ENCODE results near the gene LNPEP. TPM values are rescaled to one million over a fixed set of nuclear protein-coding genes. Genes with fewer than 3 reads are reported as not detected.

LNPEP gene
- total RNA-seq, 2 donors from 2014 or later = 72.4 to 80.7 TPM

- DNase-seq (no peak), ATAC-seq (no peak)
- peak overlapping the region; percentile 98 for H3K27ac Mint-ChIP-seq
- H3K4me3 Mint-ChIP-seq = peak overlapping the region; percentile 96
- H3K27me3 Mint-ChIP-seq = no peaks in the 10 kb centered on the region
- H3K9me3 ChIP-seq (ENCODE audit: control insufficient read depth, low read length, poor library complexity, severe bottlenecking) = no peaks in the 10 kb centered on the region
- no peaks in the 10 kb centered on the region for H3K36me3 Mint-ChIP-seq (ENCODE audit: low read depth)
- H3K4me1 Mint-ChIP-seq = peaks cover 55% of the 10 kb centered on the region
These were observed 1.8 kb upstream of the LNPEP start for GRCh38 chr5:96933764-96934707.

- no peaks in the 10 kb centered on the region for H3K9me3 ChIP-seq (ENCODE audit: control insufficient read depth, low read length, poor library complexity, severe bottlenecking)
- Mint-ChIP-seq H3K4me1 (peaks cover 54% of the 10 kb centered on the region), H3K36me3 (ENCODE audit: low read depth) (no peaks in the 10 kb centered on the region), H3K27ac (peak overlapping the region; percentile 98), H3K27me3 (no peaks in the 10 kb centered on the region), H3K4me3 (peak overlapping the region; percentile 96)
- peak; percentile 87 to 93 (median 93) for DNase-seq
- peak; percentile 75 for ATAC-seq
These were observed 947 bp upstream of the LNPEP start for GRCh38 chr5:96934708-96935558.

- ATAC-seq (no peak), DNase-seq (peak; percentile 24 to 31 (median 31))
- Mint-ChIP-seq H3K27me3 (no peaks in the 10 kb centered on the region), H3K27ac (peak overlapping the region; percentile 98), H3K4me3 (peak overlapping the region; percentile 96), H3K36me3 (ENCODE audit: low read depth) (peaks cover 2% of the 10 kb centered on the region), H3K4me1 (peaks cover 57% of the 10 kb centered on the region)
- no peaks in the 10 kb centered on the region for H3K9me3 ChIP-seq (ENCODE audit: control insufficient read depth, low read length, poor library complexity, severe bottlenecking)
These were observed 796 bp downstream of the LNPEP start for GRCh38 chr5:96936431-96937320.

- peaks cover 4% of the 10 kb centered on the region for H3K36me3 Mint-ChIP-seq (ENCODE audit: low read depth)
- H3K4me3 Mint-ChIP-seq = peak overlapping the region; percentile 31
- H3K9me3 ChIP-seq (ENCODE audit: control insufficient read depth, low read length, poor library complexity, severe bottlenecking) = no peaks in the 10 kb centered on the region
- peak overlapping the region; percentile 27 for H3K27ac Mint-ChIP-seq
- H3K4me1 Mint-ChIP-seq = peaks cover 53% of the 10 kb centered on the region
- H3K27me3 Mint-ChIP-seq = no peaks in the 10 kb centered on the region
- ATAC-seq (no peak), DNase-seq (no peak)
These were observed 4.7 kb downstream of the LNPEP start for GRCh38 chr5:96940586-96940985.

GRCh38 chr5:96941140-96941539 lies 5.3 kb downstream of the LNPEP start:
- H3K4me3 Mint-ChIP-seq = peak overlapping the region; percentile 50
- H3K27ac Mint-ChIP-seq = peak overlapping the region; percentile 27
- no peaks in the 10 kb centered on the region for H3K27me3 Mint-ChIP-seq
- ATAC-seq (no peak), DNase-seq (no peak)
- peaks cover 5% of the 10 kb centered on the region for H3K36me3 Mint-ChIP-seq (ENCODE audit: low read depth)
- H3K4me1 Mint-ChIP-seq = peaks cover 58% of the 10 kb centered on the region
- no peaks in the 10 kb centered on the region for H3K9me3 ChIP-seq (ENCODE audit: control insufficient read depth, low read length, poor library complexity, severe bottlenecking)

GRCh38 chr5:96942078-96942477 lies 6.2 kb downstream of the LNPEP start:
- H3K27me3 Mint-ChIP-seq = no peaks in the 10 kb centered on the region
- H3K9me3 ChIP-seq (ENCODE audit: control insufficient read depth, low read length, poor library complexity, severe bottlenecking) = no peaks in the 10 kb centered on the region
- H3K36me3 Mint-ChIP-seq (ENCODE audit: low read depth) = peaks cover 5% of the 10 kb centered on the region
- H3K4me3 Mint-ChIP-seq = no peak overlapping the region
- peak overlapping the region; percentile 27 for H3K27ac Mint-ChIP-seq
- no peak for DNase-seq
- H3K4me1 Mint-ChIP-seq = peaks cover 58% of the 10 kb centered on the region
- ATAC-seq = no peak

- Mint-ChIP-seq H3K36me3 (ENCODE audit: low read depth) (peaks cover 5% of the 10 kb centered on the region), H3K27ac (peak overlapping the region; percentile 65), H3K27me3 (no peaks in the 10 kb centered on the region), H3K4me1 (peaks cover 57% of the 10 kb centered on the region), H3K4me3 (no peak overlapping the region)
- H3K9me3 ChIP-seq (ENCODE audit: control insufficient read depth, low read length, poor library complexity, severe bottlenecking) = no peaks in the 10 kb centered on the region
- no peak for ATAC-seq
- DNase-seq = no peak
These were observed 7.0 kb downstream of the LNPEP start for GRCh38 chr5:96942911-96943310.

GRCh38 chr5:96943799-96944198 lies 7.9 kb downstream of the LNPEP start:
- peaks cover 48% of the 10 kb centered on the region for H3K4me1 Mint-ChIP-seq
- no peaks in the 10 kb centered on the region for H3K27me3 Mint-ChIP-seq
- no peak overlapping the region for H3K4me3 Mint-ChIP-seq
- peak overlapping the region; percentile 65 for H3K27ac Mint-ChIP-seq
- H3K9me3 ChIP-seq (ENCODE audit: control insufficient read depth, low read length, poor library complexity, severe bottlenecking) = no peaks in the 10 kb centered on the region
- DNase-seq = no peak
- ATAC-seq = no peak
- peaks cover 5% of the 10 kb centered on the region for H3K36me3 Mint-ChIP-seq (ENCODE audit: low read depth)

- DNase-seq = no peak
- no peak for ATAC-seq
- H3K9me3 ChIP-seq (ENCODE audit: control insufficient read depth, low read length, poor library complexity, severe bottlenecking) = no peaks in the 10 kb centered on the region
- no peak overlapping the region for H3K4me3 Mint-ChIP-seq
- peaks cover 52% of the 10 kb centered on the region for H3K4me1 Mint-ChIP-seq
- no peaks in the 10 kb centered on the region for H3K27me3 Mint-ChIP-seq
- peak overlapping the region; percentile 77 for H3K27ac Mint-ChIP-seq
- peaks cover 5% of the 10 kb centered on the region for H3K36me3 Mint-ChIP-seq (ENCODE audit: low read depth)
These were observed 9.4 kb downstream of the LNPEP start for GRCh38 chr5:96945144-96945897.

GRCh38 chr5:96946381-96946780 lies 10.5 kb downstream of the LNPEP start:
- peak overlapping the region; percentile 77 for H3K27ac Mint-ChIP-seq
- H3K4me1 Mint-ChIP-seq = peaks cover 43% of the 10 kb centered on the region
- peaks cover 5% of the 10 kb centered on the region for H3K36me3 Mint-ChIP-seq (ENCODE audit: low read depth)
- peak overlapping the region; percentile 12 for H3K4me3 Mint-ChIP-seq
- DNase-seq (no peak), ATAC-seq (no peak)
- no peaks in the 10 kb centered on the region for H3K9me3 ChIP-seq (ENCODE audit: control insufficient read depth, low read length, poor library complexity, severe bottlenecking)
- H3K27me3 Mint-ChIP-seq = no peaks in the 10 kb centered on the region

- H3K9me3 ChIP-seq (ENCODE audit: control insufficient read depth, low read length, poor library complexity, severe bottlenecking) = no peaks in the 10 kb centered on the region
- H3K4me1 Mint-ChIP-seq = peaks cover 45% of the 10 kb centered on the region
- no peak for DNase-seq
- H3K36me3 Mint-ChIP-seq (ENCODE audit: low read depth) = no peaks in the 10 kb centered on the region
- H3K4me3 Mint-ChIP-seq = no peak overlapping the region
- no peaks in the 10 kb centered on the region for H3K27me3 Mint-ChIP-seq
- ATAC-seq = no peak
- peak overlapping the region; percentile 95 for H3K27ac Mint-ChIP-seq
These were observed 16.4 kb downstream of the LNPEP start for GRCh38 chr5:96952118-96952750.
